ENCODE results near the gene SPACA4.

DNA sequence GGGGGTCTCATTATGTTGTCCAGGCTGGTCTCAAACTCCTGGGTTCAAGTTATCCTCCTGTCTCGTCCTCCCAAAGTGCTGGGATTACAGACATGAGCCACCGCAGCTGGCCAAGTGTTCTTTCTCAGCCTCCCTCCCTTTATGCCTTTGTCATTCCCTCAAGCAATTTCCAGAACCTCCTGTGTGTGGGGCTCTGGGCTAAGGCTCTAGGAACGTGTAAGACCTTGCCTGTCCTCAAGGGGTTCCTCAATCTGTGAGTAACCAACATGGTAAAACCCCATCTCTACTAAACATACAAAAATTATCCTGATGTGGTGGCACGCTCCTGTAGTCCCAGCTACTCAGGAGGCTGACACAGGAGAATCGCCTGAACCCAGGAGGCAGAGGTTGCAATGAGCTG is 15.5 kb upstream of the SPACA4 start:
- TF ChIP-seq POLR2A (IDR thresholded peaks at IDR 0.05), result no peak
- no peak for TF ChIP-seq POLR2AphosphoS5 (IDR thresholded peaks at IDR 0.05)
- TF ChIP-seq, protein P1, sequence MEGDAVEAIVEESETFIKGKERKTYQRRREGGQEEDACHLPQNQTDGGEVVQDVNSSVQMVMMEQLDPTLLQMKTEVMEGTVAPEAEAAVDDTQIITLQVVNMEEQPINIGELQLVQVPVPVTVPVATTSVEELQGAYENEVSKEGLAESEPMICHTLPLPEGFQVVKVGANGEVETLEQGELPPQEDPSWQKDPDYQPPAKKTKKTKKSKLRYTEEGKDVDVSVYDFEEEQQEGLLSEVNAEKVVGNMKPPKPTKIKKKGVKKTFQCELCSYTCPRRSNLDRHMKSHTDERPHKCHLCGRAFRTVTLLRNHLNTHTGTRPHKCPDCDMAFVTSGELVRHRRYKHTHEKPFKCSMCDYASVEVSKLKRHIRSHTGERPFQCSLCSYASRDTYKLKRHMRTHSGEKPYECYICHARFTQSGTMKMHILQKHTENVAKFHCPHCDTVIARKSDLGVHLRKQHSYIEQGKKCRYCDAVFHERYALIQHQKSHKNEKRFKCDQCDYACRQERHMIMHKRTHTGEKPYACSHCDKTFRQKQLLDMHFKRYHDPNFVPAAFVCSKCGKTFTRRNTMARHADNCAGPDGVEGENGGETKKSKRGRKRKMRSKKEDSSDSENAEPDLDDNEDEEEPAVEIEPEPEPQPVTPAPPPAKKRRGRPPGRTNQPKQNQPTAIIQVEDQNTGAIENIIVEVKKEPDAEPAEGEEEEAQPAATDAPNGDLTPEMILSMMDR (IDR thresholded peaks at IDR 0.05), result no peak
- TF ChIP-seq EP300 (IDR thresholded peaks at IDR 0.05), result no peak
